Transverse colon (tissue), 3 donors: ENCODE measurements around the gene ESR1.

Experiments used
- CTCF ChIP-seq, 5 experiments: fragments of 200-600 bp in 3 of 5; fragments of 450-650 bp in 2 of 5; sonication (generic) in 3 of 5; IDR thresholded peaks; 1 replicate in 2 of 5; 2 replicates in 3 of 5; pipeline ENCODE4 v1.5.1; 2016 to 2017; ENCODE audit warnings: antibody characterized with exemption in 5 of 5, inconsistent platforms in 3 of 5, mild to moderate bottlenecking in 2 of 5, moderate library complexity in 1 of 5
- EP300 ChIP-seq: sonication (generic); formaldehyde crosslinking; IDR thresholded peaks from one replicate; pipeline ENCODE4 v1.6.1; 2017; ENCODE audit warnings: antibody characterized with exemption, low read depth
- POLR2A ChIP-seq: fragments of 450-650 bp; IDR thresholded peaks from one replicate; pipeline ENCODE4 v1.6.1; 2016; ENCODE audit warnings: antibody characterized with exemption, mild to moderate bottlenecking, moderate library complexity

- no peak for TF ChIP-seq CTCF (IDR thresholded peaks at IDR 0.05)
- no peak for TF ChIP-seq EP300
- TF ChIP-seq POLR2A = no peak
These were observed 110.2 kb downstream of the ESR1 start for GRCh38 chr6:151917531-151918329.
